ENCODE results near the gene KIF2A. TPM values are rescaled to one million over a fixed set of nuclear protein-coding genes. Genes with fewer than 3 reads are reported as not detected.

Gene KIF2A
- total RNA-seq, 1 experiment from 2014 or later: 42.9 TPM

DNA sequence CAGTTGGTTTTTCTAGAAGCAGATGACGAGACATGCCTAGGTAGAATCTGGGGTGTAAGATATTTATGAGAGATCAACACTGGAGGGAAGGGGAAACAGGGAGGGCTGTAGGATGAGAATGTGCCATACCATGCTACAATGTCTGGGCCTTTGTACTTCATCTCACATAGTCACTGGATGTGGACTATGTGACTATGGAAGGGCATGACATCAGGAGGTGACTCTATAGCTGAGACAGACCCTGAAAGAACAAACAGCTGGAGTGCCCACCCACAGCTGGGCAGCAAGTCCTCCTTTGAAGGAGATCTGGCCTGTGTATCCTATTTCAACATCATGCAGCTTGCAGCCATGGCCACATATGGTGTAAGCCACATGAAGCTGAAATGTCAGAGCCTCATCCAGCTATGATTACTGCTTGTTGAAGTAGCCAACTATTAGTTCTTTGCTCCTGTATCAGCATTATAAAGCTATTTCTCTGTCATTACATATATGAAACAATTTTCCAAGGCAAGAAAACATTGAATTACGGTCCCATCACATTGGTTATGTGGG, 46.2 kb upstream of the KIF2A start (continued):
- TF ChIP-seq, protein P1, sequence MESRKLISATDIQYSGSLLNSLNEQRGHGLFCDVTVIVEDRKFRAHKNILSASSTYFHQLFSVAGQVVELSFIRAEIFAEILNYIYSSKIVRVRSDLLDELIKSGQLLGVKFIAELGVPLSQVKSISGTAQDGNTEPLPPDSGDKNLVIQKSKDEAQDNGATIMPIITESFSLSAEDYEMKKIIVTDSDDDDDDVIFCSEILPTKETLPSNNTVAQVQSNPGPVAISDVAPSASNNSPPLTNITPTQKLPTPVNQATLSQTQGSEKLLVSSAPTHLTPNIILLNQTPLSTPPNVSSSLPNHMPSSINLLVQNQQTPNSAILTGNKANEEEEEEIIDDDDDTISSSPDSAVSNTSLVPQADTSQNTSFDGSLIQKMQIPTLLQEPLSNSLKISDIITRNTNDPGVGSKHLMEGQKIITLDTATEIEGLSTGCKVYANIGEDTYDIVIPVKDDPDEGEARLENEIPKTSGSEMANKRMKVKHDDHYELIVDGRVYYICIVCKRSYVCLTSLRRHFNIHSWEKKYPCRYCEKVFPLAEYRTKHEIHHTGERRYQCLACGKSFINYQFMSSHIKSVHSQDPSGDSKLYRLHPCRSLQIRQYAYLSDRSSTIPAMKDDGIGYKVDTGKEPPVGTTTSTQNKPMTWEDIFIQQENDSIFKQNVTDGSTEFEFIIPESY (IDR thresholded peaks at IDR 0.05; ENCODE audit: extremely low read depth, insufficient replicate concordance, low read length): no peak
- TF ChIP-seq YY1 (IDR thresholded peaks at IDR 0.05; ENCODE audit: extremely low read depth, insufficient replicate concordance, low read depth, low read length): no peak
- TF ChIP-seq, protein P2, sequence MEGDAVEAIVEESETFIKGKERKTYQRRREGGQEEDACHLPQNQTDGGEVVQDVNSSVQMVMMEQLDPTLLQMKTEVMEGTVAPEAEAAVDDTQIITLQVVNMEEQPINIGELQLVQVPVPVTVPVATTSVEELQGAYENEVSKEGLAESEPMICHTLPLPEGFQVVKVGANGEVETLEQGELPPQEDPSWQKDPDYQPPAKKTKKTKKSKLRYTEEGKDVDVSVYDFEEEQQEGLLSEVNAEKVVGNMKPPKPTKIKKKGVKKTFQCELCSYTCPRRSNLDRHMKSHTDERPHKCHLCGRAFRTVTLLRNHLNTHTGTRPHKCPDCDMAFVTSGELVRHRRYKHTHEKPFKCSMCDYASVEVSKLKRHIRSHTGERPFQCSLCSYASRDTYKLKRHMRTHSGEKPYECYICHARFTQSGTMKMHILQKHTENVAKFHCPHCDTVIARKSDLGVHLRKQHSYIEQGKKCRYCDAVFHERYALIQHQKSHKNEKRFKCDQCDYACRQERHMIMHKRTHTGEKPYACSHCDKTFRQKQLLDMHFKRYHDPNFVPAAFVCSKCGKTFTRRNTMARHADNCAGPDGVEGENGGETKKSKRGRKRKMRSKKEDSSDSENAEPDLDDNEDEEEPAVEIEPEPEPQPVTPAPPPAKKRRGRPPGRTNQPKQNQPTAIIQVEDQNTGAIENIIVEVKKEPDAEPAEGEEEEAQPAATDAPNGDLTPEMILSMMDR (IDR thresholded peaks at IDR 0.05 in 2 of 3, conservative IDR thresholded peaks at IDR 0.05 in 1 of 3; ENCODE audit: borderline replicate concordance in 1 of 3, insufficient read depth in 1 of 3, low read depth in 2 of 3, low read length in 2 of 3): no peak
- no peak for TF ChIP-seq ELF1 (IDR thresholded peaks at IDR 0.05; ENCODE audit: borderline replicate concordance, low read depth)
- TF ChIP-seq SIN3A (IDR thresholded peaks at IDR 0.05; ENCODE audit: low read depth): no peak
- TF ChIP-seq JUND (IDR thresholded peaks at IDR 0.05): no peak
- no peak for TF ChIP-seq POLR2A (IDR thresholded peaks at IDR 0.05; ENCODE audit: borderline replicate concordance, extremely low read depth, insufficient read depth, insufficient read length)
- no peak for TF ChIP-seq RAD21 (IDR thresholded peaks at IDR 0.05; ENCODE audit: low read depth)

DNA sequence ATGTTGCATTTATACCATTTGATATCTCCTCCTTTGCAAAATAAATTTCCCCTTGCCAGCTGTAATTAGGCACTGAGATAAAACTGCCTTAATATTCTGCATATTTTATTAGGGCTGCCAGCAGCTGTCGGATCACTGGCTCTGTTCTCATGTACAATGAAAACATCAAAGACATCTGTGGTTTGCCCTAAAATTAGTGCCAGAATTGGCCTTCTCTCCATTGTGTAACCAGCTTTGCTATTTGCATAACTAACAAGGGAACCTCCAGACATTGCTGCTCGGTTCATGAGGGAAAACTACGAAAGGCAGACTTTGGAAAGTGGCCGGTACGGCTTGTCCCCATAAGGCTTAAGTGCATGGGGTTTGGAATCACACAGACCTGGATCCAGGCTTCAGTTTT, 45.5 kb upstream of the KIF2A start:
- Histone ChIP-seq H3K36me3 (ENCODE audit: control insufficient read depth in 1 of 2, insufficient read depth in 2 of 2, low read length in 2 of 2) (no peaks in the 10 kb centered on the region), H3K9ac (ENCODE audit: low read length) (no peak overlapping the region), H4K20me1 (ENCODE audit: insufficient read depth) (no peaks in the 10 kb centered on the region), H3K4me2 (ENCODE audit: low read length) (no peak overlapping the region), H3K9me2 (ENCODE audit: insufficient read depth) (no peaks in the 10 kb centered on the region; the same call in 1 of the 2 replicates), H3K27ac (ENCODE audit: low read depth, low read length) (no peak overlapping the region), H3K79me2 (ENCODE audit: insufficient read depth, low read length) (no peaks in the 10 kb centered on the region), H3K4me1 (ENCODE audit: control insufficient read depth in 1 of 2, insufficient read depth in 2 of 2, low read length in 2 of 2) (no peaks in the 10 kb centered on the region), H3K27me3 (ENCODE audit: insufficient read depth, low read length) (no peaks in the 10 kb centered on the region), H2AFZ (ENCODE audit: low read depth, low read length, poor library complexity, severe bottlenecking) (no peak overlapping the region), H3K9me3 (ENCODE audit: control insufficient read depth in 1 of 2, insufficient read depth in 1 of 2, low read depth in 1 of 2, low read length in 2 of 2) (no peaks in the 10 kb centered on the region), H3K4me3 (replicated peaks in 1 of 2; ENCODE audit: low read depth in 1 of 2, low read length in 2 of 2) (no peak overlapping the region)
- no peak for DNase-seq (ENCODE audit: low read depth, low spot score)
- ChIA-PET RAD21 (ENCODE audit: low non-redundant PET in 1 of 2, low total read pairs in 2 of 2, uncharacterized antibody in 2 of 2, unreplicated experiment in 2 of 2) (no interaction called here), CTCF (no interaction called here), POLR2A (no interaction called here)
- no TSS peak for BruUV-seq (replicated peaks)
- intact Hi-C loops (cut with micrococcal nuclease): no loop called here
- no peak for TF ChIP-seq EZH2phosphoT487 (IDR thresholded peaks at IDR 0.05; ENCODE audit: borderline replicate concordance)
- no peak for TF ChIP-seq SRF (IDR thresholded peaks at IDR 0.05; ENCODE audit: low read depth)
- no peak for TF ChIP-seq EZH2 (IDR thresholded peaks at IDR 0.05)
- TF ChIP-seq, protein P3, sequence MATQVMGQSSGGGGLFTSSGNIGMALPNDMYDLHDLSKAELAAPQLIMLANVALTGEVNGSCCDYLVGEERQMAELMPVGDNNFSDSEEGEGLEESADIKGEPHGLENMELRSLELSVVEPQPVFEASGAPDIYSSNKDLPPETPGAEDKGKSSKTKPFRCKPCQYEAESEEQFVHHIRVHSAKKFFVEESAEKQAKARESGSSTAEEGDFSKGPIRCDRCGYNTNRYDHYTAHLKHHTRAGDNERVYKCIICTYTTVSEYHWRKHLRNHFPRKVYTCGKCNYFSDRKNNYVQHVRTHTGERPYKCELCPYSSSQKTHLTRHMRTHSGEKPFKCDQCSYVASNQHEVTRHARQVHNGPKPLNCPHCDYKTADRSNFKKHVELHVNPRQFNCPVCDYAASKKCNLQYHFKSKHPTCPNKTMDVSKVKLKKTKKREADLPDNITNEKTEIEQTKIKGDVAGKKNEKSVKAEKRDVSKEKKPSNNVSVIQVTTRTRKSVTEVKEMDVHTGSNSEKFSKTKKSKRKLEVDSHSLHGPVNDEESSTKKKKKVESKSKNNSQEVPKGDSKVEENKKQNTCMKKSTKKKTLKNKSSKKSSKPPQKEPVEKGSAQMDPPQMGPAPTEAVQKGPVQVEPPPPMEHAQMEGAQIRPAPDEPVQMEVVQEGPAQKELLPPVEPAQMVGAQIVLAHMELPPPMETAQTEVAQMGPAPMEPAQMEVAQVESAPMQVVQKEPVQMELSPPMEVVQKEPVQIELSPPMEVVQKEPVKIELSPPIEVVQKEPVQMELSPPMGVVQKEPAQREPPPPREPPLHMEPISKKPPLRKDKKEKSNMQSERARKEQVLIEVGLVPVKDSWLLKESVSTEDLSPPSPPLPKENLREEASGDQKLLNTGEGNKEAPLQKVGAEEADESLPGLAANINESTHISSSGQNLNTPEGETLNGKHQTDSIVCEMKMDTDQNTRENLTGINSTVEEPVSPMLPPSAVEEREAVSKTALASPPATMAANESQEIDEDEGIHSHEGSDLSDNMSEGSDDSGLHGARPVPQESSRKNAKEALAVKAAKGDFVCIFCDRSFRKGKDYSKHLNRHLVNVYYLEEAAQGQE (IDR thresholded peaks at IDR 0.05; ENCODE audit: low read depth): no peak
- TF ChIP-seq EGR1 (IDR thresholded peaks at IDR 0.05; ENCODE audit: low read depth): no peak
- TF ChIP-seq RAD21 (IDR thresholded peaks at IDR 0.05; ENCODE audit: low read depth): no peak
- TF ChIP-seq, protein P4, sequence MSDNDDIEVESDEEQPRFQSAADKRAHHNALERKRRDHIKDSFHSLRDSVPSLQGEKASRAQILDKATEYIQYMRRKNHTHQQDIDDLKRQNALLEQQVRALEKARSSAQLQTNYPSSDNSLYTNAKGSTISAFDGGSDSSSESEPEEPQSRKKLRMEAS (IDR thresholded peaks at IDR 0.05): no peak
- TF ChIP-seq ZNF274 (IDR thresholded peaks at IDR 0.05; ENCODE audit: low read depth, low read length): no peak
- TF ChIP-seq SP1 (IDR thresholded peaks at IDR 0.05; ENCODE audit: low read depth): no peak
- no peak for TF ChIP-seq YY1 (IDR thresholded peaks at IDR 0.05; ENCODE audit: extremely low read depth, insufficient replicate concordance, low read depth, low read length)
- no peak for ATAC-seq

Data from HCT116 (cell line).